ENCODE results near the gene BMP4.

BMP4 gene

DNA sequence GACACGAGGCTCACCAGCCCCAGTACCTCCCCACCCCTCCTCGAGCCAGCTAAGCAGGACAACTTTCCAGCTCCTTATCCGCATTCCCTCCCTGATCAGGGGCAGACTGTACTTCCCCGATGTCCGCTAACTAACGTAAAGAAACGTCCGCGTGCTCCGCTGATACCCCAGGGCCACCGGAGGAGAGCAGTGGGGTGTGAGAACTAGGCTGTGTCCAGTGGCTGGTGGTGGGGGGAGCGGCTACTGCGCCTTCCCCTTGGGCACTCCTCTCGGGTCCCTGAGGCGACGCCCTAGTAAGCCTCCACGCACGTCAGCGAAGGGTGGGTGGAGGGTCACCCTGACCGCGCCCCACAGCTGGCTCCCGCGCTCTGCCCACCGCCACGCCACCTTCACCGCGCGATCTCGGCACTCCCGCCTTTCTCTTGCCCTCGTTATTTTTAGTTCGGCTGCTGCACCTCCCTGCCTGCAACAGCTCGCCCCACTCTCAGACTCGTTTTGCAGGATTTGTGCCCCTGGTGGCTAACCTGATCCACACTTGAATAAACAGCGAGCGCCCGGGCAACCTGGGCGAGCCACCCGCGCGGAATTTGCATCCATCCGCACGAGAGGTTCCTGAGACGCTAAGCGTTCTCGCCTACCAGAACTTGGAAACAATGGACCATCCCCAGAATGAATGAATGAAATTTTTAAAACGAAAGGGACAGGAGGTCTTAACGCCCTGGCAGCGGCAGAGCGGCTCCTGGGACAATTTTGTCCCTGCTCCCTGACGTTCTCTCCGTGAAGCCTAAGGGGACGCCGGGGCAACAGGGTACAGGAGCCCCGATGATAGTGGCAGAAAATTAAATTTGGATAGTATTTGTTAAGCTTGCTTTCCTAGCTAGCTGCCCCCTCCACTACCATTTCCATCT, 6.9 kb upstream of the BMP4 start:
- no peak for DNase-seq (ENCODE audit: low spot score)

DNA sequence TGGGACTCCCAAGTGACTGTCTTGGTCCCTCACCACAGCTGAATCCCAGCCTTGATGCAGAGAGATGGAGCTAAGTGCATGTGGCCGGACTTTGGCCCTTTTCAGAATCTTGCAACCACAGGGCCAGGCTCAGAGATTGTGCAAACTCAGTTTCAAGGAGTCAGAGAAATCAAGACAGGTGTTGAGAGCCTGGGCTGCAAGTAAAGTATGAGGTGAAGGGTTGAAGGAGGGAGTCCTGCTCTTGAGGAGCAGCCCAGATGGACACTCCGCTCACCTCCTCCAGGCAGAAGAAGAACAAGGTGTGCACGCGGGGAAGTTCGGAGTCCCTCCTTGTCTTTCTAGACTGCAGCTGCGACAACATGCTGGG, 6.3 kb upstream of the BMP4 start:
- no peak for DNase-seq (ENCODE audit: low spot score)

DNA sequence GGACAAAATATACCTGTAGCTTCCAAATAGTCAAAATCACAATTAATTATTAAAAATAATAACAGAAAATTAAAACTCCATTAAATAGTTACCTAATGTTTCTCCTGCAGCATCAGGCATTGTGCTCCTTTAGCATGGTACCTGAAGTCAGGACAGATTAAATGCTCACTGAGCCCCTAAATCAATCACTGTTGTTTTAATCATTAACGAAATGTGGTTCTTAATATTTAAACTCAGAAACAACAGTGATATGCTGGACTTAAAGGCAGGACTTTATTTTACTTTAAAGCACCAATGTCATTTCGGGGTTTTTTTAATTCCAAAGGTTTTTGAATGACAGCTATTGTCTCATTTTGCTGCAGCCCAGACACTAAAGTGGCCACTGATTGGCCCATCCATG, 2.0 kb upstream of the BMP4 start:
- DNase-seq (ENCODE audit: low spot score) = no peak

DNA sequence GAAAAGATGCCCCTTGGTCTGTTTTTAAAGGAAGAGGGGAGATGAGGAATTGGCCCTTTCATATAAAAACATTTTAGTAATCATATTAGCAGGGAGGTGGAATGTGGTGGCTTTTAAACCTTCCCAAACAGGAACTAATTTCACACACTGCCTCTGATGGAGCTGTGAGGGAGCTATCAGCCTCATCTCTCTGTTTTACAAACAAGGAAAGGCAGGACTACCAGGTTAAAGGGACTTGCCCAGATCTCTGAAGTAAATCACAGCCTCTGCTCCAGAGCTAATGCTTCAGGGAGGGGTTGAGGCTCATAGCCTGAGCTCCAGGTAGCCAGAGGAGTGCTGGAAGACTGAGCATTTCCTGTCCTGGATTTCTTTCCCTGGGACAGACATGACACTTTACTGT, 1.1 kb upstream of the BMP4 start:
- DNase-seq (ENCODE audit: low spot score) = no peak

DNA sequence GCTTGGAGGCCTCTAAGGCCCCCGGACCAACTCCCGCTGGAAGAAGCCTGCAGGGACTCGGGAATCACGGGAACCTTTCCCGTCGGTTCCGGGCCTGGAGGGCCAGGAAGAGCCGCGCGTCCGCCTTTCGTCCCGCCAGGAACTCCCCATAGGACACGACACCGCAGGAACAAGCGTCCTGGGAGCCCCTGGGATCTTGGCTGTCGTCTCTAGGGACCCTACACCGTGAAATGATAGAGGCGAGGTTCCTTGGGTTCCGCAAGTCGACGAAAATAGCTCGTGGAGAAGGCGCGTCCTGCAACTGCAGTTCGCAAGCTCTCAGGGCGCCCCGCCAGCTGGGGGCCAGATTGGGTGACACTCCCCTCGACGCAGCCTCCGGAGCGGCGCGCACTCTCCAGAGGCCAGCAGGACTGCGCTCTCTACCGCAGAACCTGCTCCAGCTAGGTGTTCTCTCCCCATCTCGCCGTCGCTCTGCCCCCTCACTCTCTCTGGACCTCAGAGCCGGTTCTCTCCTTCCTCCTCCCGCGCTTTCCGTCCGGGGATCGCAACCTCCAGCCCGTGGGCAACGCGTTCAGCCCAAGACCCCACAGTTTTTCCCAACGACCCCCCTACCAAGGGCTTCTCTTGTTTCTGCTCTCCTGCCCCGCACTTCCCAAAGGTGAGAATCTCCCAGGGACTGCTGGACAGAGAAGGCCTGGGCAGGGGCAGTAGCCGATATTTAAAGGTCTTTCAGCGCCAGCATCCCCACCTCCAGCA, 776 bp downstream of the BMP4 start:
- DNase-seq (ENCODE audit: low spot score) = no peak

DNA sequence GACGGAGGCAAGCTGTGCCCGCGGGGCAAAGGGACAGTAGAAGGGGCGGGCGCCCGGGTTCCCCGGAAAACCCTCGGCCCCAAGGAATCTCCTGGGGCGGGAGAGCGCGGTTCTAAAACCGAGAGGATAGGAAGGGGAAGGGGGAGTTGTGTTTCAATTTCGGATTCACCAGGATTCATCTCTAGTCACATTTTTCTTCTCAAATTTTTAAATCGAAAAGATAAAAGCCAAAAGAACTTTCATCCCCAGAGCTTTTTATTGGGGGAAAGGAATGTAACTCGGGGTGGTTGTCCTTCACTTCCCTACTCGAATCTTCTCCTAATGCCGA, 1.4 kb downstream of the BMP4 start:
- no peak for DNase-seq (ENCODE audit: low spot score)

DNA sequence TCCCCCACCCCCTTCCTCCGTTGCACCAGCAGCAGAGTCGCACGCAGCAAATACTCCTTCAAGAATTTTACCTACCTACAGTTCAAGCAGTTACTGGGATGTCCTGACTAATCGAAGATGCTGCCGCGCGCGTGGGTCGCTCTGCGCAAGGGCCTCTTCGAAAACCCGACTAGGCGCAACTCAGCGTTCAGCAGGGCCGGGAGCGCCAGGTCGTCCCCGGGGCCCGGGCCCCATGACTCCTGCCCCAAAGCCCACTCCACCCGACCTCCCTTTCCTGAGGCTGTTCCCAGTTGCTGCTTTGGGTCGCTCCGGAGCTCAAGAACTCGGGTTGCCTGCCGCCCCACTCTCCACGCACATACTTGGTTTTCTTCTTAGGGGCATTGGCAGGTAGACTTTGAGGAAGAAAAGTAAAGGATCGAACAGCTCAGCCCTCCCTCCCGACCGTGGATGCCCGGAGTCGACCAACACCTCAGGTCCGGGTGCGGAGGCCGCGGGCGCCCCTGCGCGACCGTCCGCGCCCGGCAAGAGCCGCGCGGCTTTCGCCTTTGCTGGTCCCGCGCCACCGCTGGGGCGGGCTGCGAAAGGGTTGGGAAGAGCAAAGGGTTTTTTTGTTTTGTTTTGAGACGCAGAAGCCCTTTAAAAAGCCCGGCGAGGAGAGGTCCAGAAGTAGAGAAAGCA, 1.9 kb downstream of the BMP4 start:
- no peak for DNase-seq (ENCODE audit: low spot score)

DNA sequence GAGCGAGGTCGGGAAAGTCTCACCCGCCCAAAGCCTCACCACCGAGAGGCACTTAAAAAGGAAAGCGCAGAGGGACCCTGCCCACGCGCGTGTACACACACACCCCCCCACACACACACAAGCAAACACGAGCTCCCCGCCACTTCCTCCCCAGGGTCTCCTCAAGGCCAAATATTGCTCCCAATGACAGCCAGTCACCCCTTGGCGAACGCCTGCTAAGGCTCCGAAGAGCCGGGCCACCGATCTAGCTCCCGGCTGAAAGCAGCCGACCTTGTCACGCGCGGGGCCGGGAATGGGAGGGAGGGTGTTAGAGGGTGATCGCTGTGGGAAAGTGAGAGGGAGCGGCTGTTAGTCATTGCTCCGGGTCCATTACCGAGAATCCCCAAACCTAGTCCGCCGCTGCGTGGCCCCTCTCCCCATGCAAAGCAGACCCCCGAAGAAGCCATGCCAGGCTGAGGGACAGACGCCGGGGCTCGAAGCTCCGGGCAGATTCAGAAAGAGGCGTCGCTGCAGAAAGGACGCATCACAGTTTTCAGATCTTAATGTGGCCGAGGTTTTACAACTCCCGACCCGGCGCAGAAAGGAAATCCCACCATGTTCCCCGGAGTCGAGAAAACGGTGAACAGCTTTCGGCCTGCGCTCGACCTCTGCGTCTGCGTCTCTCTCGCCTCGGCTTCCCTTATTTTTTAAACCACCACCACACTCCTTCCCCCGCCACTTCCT, 2.6 kb downstream of the BMP4 start:
- DNase-seq (ENCODE audit: low spot score) = no peak

DNA sequence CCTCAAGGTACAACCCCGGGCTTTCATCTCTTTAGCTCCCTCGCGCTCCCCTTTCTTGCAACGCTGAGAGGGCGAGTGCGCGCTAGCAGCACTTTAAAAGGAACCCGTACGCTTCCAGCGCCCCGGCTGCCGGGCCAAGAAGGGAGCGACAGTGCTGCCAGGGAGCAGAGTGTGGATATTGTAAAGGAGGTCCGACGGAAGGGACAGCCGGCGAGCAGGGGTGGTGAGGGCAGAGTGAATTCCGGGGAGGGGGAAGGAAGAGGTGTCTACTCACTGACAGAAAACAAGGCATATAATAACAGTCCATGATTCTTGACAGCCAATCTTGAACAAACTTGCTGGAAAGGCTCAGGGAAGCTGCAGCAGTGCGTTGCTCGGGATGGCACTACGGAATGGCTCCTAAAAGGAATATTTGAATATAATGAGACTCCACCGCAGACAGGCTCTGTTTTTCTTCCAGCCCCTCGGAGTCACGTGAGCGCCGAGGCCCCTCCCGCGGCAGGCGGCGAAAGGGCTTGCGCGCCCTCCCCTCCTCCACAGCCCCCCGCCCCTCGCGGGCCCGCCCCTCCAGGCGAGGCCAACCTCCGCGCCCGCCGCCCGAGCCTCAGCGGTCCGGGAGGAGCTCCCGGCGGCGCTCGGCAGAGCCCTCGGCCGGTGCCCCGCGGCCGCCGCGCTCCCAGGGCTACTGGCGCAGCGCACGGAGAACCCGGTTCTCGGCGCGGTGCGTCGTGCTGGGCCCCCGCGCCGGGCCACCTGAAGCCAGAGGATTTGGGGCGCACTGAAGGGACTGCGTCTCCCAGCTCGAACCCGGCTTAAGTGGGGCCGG, 3.4 kb downstream of the BMP4 start:
- peak; percentile 28 for DNase-seq (ENCODE audit: low spot score)

DNA sequence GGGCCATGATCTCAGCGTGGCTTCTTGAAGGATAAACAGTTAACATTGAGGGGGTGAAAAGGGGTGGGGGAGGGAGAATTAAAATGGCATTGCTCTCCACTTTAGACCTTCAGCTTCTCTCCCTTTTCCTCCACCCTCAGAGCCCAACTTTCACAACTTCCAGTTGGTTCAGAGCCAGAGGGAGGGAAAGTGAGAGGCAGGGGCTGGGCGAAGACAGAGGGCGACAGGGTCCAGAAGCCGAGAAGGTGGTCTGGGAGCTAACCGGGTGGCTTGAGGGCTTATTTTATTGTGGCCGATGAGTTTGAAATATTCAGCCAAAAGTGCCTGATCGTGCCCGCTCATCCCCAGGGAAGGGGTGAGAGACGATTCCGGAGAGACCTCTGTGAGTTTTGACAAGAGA, 4.1 kb downstream of the BMP4 start:
- DNase-seq (ENCODE audit: low spot score) = no peak

DNA sequence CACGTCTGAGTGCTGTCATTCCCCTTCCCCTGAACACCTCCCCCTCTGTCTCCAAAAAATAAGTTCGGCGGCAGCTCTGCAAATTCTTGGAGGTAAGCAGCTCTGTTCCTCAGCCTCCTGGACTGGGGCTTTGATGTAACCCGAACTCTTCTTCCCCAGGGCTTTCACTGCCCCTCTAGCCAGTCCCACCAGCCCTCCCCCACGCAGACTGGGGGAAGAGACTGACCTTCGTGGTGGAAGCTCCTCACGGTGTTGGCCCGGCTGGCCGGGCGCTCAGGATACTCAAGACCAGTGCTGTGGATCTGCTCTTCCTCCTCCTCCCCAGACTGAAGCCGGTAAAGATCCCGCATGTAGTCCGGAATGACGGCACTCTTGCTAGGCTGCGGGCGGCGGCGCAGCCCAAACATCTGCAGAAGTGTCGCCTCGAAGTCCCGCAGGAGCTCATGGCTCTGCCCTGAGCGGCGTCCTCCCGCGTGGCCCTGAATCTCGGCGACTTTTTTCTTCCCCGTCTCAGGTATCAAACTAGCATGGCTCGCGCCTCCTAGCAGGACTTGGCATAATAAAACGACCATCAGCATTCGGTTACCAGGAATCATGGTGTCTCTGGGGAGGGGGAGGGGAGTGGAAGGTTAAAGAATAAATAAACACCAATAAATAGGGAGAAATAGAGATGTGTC, 4.9 kb downstream of the BMP4 start:
- DNase-seq (ENCODE audit: low spot score) = no peak

DNA sequence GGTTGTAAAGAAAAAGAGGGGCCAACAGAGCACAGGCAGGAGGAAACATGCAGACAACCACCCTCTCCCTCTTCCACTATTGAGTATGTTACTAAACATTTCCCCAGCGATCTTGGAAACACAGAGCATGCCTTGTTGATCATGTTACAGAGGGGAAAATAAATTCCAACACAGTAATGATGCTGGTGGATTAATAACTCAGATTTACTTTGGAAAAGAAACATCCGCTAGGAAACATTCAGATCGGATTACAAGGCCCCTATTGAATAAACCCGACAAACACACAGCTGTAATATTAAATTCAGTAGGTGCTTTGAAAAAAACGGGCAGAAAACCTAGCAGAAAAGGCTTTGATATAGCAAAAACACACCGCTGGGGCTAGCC, 5.4 kb downstream of the BMP4 start:
- no peak for DNase-seq (ENCODE audit: low spot score)

DNA sequence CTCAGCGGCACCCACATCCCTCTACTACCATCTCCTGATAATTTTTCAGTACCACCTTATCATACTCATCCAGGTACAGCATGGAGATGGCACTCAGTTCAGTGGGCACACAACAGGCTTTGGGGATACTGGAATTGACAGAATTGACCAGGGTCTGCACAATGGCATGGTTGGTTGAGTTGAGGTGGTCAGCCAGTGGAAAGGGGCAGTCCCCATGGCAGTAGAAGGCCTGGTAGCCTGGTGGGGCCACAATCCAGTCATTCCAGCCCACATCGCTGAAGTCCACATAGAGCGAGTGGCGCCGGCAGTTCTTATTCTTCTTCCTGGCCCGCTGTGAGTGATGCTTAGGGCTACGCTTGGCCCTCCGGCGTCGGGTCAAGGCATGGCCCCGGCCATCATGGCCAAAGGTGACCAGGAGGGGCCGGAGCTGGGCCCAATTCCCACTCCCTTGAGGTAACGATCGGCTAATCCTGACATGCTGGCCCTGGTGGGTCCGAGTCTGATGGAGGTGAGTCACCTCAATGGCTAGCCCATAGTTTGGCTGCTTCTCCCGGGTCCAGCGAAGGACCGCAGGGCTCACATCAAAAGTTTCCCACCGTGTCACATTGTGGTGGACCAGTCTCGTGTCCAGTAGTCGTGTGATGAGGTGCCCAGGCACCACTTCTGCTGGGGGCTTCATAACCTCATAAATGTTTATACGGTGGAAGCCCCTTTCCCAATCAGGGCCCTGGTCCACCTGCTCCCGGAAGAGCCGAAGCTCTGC, 6.4 kb downstream of the BMP4 start:
- no peak for DNase-seq (ENCODE audit: low spot score)

DNA sequence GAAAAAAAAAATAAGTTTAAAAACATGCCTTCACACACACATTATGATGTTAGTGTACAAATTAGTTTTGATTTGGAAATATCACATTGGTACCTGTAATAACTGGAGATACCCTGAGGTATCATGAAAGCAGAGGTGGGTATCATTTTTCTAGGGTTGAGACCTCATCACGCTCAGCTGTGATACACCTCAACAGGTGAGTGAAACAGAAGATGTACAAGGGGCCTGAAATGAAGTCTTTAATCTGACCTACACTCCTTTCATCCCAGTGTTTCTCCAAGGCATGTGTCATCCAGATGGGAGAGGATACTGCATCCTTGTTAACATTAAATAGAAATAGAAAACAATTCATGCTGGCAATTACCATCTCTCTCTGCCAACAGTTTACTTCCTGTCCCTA, 7.4 kb downstream of the BMP4 start:
- DNase-seq (ENCODE audit: low spot score) = no peak

DNA sequence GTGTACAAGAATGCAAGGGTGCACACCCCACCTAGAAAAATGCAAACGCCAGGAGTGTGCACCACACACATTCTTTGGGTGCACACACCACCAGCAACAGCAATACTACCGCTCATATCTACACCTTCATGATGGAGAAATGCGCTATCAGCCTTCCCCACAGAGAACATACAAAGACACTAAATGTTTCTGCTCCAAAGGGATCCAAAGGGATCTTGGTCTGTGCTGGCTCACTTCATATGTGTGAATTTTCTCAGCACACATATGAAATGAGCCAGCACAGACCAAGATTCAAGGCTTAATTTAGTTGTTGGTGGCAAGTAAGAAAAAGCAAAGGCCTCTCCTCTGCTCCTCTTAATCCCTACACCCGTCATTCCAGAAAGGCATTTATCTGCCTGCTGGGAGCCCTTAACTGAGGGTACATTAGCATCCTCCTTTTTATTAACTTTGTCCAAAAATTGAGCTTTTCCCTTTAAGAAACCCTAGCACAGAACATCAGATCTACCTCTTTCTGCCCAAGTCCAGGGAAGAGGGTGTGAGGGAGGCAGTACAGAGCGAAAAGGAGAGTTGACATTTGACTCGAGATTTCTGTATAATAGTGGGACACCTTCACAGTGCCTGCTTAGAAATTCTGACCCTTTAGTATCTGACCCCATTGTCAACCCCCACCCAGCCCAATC, 8.3 kb downstream of the BMP4 start:
- DNase-seq (ENCODE audit: low spot score) = no peak

DNA sequence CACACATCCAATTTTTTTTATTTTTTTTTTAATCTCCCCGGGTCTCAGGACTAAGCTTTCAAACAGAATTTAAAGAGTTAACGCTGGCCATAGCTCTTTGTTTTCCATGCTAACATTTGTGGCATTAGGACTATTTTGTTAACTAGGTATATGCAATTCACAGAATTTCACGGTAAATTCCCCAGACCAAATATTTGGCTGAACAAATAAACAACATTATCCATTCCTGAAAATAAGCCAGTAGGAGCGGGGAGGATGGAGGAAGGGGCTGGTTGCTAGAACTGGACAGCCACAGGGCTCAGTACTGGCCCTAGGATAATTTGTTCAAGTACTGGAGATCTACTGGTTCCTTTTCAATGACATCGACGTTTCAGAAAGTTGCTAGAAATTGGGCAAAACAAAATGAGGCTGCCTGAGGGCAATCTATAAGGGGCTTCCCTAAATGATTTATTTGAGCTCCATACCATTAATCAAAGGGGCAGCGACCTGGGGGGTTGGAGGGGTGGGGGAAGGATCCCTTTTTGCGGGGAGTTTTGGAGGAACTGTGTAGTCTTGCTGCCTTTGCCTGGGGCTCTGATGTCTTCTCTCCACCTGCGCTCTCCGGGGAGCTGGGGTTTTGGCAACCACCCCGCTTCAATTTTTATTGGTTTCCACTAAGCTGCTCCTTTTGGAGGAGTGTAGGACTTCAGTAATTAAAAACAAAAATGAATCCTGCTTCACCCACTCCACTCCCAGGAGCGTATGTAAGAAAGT, 9.0 kb downstream of the BMP4 start:
- DNase-seq (ENCODE audit: low spot score) = no peak

DNA sequence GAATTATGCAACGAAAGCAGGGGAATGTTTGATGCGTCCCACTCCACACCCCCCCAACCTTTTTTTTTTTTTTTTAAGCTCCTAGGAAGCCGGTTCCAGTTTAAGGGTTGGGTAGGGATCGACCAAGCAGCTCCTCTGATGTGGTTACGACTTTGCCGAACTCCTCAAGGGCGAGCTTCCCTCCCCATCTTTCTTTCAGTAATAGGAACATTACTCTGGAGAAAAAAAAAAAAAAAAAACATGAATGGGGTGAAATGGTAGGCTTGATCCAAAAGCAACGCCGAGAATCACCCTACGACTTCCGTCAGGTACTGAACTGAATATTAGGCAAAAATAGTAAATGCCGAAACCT, 9.6 kb downstream of the BMP4 start:
- no peak for DNase-seq (ENCODE audit: low spot score)

DNA sequence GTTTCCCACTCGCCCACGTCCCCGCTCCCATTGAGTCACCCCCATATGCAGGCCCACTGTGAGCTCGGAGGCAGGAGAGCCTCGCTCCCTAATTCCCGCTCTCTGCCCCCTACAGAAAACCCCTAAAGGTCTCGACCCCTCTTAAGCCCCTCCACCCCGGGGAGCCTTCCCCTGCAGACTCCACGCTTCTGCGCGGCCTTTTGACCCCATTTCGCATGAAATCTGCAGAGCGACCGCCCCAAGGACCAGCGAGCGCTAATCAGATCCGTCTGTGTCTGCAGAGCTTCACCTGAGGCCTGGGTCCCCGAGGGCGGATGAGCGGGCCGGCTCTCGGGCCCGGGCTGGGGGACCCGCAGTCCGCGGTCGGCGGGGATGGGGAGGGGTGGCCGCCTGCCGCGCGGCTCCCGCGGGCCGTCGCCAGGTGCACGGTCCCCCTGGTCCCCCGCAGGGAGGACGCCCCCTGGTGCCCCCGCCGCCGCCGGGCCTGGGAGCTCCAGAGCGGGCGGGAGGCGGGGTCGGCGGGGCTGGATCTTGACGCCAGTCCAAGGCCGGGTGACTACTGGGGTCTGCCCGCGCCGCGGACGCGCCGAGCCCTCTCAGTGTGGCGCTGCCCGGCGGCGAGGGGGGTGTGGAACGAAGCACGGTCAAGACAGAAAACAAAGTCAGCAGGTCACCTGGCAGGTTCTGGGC, 10.1 kb downstream of the BMP4 start:
- DNase-seq (ENCODE audit: low spot score) = no peak

DNA sequence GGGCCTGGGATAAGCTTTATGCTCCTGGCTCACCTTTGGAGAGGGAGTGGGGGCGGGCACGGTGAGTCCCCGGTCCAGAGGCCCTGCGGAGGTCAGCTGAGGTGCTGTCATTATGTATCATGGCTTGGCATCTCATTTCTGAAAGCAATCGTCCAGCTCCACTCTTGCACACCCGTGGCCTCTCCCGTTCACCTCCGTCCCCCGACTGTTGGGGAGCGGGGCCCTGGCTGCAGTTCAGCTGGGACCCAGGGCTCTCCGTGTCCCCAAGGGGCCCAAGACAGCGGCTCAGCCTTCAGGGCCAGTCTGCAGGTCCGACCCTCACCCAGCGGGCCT, 10.6 kb downstream of the BMP4 start:
- no peak for DNase-seq (ENCODE audit: low spot score)

Data from putamen (tissue), 1 donor.